ENCODE measurements around the gene HLA-F.
A peak's percentile ranks its signal among the peaks of the same experiment; 100 is the strongest.

HLA-F gene

DNA sequence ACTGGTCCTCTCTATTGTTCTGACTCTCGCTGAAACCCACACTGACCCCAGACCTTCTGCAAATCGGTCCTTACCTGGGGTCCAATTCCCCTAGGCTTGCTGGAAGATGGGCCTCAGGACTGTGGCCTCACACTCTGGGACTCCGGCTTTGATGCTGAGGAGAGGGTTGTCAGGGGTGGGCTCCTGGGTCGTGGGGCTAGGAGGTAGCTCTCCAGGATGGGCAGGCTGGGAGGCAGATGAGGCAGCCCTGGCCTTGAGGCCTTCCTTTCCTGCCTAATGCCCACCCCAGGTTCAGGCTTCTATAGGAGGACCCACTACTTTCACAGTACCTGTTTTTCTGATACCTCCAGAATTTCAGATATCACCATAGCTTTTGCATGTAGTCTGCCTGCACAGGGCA lies 21.4 kb downstream of the HLA-F start:
- no peak for DNase-seq (ENCODE audit: low read depth)

DNA sequence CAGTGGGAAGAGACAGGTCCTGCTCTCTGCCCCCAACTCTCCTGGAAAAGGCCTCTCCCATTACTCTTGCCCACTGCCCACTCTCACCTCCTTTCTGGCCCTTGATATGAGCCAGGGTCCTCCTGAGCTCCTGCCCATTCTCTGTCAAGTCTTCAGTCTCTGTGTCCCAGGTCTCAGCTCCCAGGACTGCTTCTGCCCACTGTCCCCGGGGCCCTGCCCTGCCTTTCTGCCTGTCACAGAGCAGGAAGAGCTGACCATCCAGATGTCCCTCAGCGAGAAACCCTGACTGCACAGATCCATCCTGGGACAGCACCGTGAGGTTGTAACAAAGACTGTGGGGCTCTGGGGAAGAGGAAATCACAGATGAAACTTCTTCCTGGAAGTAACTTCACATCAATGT lies 22.2 kb downstream of the HLA-F start:
- DNase-seq (ENCODE audit: low read depth): no peak

DNA sequence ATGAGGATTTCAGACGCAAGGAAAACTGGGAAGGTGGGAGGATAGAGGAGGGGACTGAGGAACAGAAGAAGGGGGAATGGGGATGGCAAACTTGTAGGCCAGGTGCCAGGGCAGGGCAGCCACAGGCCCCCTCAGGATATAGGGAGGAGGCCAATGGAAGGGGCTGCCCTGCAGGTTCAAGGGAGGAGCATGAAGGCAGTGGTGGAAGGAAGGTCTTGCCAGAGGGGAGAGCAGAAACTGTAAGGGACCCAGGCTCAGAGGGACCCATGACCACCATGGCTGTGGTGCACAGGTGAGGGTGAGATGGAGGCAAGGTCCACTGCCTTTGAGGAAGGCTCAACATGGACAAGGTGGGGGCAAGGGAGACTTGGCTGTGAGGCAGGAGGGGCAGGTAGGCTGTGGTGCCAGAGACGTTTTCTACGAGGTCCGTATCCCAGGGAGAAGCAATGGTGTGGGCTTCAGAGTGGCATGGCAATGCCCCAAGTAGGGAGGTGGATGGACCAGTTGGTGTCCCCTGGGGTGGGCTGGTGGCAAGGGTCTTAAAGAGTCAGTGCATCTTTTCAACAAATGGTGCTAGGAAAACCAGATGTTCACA lies 22.7 kb downstream of the HLA-F start:
- no peak for DNase-seq (ENCODE audit: low read depth)

DNA sequence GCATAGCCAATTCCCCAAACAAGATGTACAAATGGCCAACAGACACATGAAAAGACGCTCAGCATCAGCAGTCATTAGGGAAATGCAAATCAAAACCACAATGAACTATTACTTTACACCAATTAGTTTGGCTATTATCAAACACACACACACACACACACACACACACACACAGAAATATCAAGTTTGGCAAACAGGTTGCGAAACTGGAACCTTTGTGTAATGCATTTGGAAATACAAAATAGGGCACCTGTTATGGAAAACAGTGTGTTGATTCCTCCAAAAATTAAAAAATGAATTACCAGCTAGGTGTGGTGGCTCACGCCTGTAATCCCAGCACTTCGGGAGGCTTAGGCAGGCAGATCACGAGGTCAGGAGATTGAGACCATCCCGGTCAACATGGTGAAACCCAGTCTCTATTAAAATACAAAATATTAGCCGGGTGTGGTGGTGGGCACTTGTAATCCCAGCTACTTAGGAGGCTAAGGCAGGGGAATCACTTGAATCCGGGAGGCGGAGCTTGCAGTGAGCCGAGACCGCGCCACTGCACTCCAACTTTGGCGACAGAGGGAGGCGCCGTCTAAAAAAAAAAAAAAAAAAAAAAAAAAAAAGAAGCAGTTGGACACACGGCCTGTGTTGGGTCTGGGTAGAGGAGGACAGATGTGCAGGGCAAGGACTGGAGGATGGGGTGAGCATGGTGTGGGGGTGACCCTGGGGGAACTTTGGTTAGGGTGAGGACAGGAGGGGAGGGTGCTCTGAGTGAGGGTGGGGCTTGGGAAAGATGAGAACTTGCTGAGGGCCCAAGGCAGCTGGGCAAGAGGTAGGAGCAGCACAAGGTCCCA lies 23.8 kb downstream of the HLA-F start:
- no peak for DNase-seq (ENCODE audit: low read depth)

DNA sequence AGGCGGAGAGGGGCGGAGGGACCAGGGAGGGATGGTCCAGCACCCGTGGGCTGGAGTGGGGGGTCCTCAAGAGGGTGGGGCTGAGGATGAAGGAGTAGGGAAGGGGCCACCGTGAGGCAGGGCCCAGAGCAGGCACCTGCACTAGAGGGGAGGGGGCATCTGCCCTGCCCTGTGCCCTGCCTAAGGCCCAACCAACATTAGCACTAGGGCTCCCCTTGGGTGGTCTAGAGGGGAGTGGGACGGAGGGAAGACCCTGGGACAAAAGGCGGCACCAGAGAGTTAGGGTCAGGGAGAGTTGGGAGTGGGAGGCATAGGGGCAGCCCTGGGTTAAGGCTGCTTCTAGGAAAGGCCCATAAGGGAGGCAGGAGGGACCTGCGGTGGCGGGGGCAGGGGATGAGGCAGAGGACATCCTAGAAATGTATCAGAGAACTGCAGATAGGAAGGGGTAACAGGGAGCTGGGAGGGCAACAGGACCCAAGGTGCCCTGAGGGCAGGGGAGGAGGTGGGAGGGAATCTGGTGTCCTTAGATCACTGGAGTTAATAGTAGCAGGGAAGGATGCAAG lies 24.5 kb downstream of the HLA-F start:
- no peak for DNase-seq (ENCODE audit: low read depth)

DNA sequence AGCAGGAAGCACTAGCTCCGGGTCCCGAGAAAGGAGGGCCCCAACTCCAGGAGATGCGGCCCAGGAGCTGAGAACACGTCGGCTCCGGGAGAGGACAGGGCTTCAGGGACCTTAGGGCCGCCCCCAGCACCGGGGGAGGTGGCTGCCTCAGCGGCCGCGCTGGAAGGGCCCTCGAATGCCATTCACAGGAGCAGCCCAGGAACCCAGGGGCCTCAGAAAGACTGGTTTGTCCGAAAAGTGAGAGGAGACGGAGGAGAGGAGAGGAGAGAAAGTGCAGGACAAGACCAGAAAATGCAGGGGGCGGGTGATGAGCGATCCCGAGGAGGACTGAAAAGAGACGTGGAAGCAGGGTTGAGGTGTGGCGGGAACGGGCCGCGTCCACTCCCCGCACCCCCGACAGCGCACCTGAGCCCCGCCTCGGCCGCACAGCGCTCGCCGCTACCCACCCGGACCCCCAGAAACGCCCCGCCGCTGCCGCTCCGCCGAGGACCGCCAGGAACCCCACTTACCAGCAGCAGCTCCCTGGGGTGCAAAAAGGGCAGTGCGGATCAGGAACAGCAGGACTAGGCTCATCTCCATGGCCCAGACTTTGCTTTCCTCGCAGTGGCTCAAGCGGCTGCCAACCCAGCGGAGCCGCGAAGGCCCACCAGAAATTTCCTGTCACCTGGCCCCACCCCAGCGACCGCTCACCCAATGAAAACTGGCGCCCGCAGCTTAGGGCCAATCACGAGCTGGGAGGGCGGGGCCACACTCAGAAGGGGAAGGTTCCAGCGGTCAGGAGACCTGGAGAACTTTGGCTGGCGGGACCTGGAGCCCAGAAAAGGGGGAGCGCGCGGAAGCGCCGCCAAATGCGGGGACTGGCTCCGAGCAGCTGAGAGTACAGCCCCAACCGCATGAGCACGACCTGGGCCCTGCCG lies 25.4 kb downstream of the HLA-F start:
- peak; percentile 37 for DNase-seq (ENCODE audit: low read depth)

DNA sequence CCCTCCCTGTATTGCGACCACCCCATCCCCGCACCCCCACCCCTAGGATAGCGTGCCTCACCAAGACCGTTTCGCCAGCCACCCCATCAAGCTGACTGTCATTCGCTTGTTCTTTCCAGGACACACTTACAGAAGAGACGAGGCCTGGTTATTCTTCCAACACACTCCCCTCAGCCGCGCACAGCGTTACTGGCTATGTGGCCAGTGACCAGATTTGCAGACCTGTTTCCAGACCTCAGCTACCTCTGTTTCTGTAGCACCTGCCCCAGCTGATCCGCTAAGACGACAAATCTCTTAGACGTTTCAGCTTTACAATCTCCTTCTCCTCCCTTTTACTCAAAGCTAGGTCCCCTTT lies 26.1 kb downstream of the HLA-F start:
- no peak for DNase-seq (ENCODE audit: low read depth)

DNA sequence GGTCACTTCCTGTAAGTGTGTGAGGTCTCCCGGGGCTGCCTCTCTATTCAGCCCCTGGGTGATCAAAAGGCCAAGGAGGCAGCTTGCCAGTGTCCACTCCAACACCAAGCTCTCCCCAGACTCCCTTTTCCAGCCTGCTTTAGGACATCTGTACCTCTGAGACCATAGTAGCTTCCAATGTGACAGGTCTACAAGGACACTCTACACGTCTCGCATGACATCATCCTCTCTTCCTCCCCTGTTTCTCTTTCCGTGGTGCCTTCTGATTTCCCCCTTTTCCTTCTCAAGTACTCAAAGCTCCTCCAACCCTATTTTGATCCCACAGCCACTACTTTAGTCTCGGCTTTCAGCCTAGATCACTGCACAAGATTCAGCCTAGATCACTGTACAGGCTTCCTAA lies 26.4 kb downstream of the HLA-F start:
- DNase-seq (ENCODE audit: low read depth): no peak

DNA sequence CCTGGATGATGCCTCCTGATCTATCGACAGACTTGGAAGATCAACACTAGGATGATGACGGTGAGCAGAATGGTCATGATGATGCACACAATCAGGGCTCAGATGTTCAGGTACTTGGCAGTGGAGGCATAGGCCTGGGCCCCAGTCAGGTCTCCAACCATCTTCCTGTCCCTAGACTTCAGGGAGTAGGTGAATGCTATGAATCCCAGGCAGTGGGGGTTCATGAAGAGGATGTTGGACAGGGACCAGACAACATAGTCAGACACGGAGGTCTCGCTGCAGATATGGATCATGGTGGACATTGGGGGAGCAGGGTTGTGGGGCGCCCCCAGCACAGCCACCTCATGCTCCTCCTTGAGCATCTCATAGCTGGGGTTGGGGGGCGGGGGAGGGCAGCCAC lies 27.5 kb downstream of the HLA-F start:
- DNase-seq (ENCODE audit: low read depth): no peak

DNA sequence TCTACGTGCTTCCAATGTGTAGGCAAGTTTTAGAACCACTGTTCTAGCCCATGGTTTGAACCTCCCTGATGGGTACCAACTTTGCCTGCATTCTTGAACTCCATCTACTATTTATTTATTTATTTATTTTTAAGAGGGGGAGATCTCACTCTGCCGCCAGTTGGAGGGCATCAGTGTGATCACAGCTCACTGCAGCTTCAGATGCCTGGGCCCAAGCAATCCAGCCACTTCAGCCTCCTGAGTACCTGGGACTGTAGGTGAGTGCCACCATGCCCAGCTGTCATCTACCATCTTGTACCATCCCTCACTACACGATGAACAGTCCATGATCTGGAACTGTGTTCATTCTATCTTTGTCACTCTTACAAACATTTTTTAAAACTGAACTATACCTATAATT lies 28.2 kb downstream of the HLA-F start:
- no peak for DNase-seq (ENCODE audit: low read depth)

DNA sequence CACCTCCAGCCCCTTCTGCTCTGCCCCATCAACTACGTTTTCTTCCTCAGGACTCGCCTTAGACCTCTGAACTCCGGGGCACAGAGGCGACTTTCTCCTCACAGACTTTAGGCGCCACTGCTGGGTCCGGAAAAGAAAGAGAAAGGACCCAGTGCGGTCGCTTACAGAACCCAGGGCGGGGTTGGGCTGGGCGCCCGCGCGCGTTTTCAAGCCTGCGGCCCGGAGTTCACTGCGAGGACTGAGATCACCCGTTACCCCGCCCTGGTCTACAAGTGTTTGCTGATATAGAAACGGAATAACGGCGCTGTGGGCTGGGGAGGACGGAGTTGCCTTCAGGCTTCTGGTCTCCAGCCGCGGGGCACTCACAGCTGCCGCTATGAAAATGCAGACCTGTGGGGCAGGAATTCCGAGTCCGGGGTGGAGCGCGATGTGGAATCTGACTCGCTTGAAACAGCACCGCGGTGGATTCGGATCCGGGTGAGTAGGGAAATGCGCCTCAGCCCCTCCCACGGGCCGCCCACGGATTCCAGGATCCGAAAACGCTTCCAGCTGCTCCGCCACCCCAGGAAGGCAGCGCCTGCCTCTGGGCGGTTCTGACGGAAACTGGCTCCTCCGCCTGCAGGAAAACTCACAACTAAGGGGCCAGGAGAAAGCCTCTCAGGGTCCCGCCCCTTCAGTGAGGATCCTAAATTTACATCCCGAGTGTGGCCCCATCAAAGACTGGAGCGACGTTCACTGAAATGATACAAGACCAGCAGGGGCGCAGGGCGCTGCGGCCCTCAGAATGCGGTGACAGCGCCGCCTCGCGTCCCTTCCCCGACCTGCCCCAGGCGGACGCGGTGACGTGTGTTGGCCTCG lies 29.4 kb downstream of the HLA-F start:
- DNase-seq (ENCODE audit: low read depth): peak; percentile 73

DNA sequence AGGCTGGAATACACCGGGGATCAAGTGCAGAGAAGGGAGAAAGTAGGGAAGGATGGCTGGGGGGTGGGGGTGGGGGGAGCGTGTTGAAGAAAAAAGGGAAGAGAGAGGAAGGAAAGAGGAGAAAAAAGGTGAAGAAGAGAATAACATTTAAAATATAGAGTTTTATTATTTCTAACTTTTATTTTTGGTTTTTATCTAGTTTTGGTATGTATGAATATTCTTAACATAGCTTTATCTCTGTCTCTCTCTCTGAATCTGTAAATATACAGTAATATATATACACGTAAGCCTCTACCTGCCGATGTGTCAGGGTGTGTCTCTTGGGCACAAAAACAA lies 30.0 kb downstream of the HLA-F start:
- no peak for DNase-seq (ENCODE audit: low read depth)

DNA sequence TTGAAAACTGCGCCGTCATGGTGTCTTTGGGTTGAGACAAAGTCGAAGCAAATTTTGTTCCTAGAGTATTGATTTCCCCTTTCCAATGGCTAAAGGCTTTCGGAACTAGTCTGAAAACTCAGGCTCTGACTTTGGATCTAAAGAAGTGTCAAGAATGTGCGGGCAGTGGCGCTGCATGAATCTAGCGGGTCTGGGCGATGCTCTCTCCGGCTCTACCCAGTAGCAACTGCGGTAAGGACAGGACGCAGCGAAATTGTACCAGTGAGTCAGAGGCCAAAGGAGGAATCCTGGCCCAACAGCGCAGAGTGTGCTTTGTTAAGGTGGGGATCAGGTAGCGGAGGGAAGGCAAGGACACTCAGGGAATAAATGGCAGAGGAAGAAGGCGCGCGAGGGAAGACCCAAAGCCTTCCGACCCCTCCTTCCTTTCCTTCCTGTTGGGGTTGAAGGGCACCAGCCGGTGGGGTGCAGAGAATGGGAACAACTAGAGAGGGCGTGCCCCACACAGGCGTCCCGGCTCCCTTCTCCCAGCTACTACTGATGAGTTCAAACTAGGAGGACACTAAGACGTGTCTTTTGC lies 32.1 kb downstream of the HLA-F start:
- DNase-seq (ENCODE audit: low read depth): no peak

DNA sequence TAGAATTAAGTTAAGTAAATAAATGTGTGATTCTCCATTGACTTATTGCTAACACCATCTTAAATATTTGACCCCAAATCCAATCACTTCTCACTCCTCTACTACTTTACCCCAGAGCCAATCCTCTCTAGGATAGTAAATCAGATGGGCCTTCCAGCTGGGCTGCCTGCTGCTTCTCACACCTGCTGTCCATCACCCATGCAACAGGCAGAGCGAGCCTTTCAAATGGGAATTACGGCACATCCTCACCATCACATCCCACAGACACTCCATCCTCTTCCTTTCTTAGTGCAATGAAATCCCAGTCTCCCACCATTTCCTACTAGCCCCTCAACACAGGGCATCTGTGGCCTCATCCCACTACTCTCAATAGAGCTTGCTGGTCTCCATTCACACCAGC lies 34.0 kb downstream of the HLA-F start:
- no peak for DNase-seq (ENCODE audit: low read depth)

DNA sequence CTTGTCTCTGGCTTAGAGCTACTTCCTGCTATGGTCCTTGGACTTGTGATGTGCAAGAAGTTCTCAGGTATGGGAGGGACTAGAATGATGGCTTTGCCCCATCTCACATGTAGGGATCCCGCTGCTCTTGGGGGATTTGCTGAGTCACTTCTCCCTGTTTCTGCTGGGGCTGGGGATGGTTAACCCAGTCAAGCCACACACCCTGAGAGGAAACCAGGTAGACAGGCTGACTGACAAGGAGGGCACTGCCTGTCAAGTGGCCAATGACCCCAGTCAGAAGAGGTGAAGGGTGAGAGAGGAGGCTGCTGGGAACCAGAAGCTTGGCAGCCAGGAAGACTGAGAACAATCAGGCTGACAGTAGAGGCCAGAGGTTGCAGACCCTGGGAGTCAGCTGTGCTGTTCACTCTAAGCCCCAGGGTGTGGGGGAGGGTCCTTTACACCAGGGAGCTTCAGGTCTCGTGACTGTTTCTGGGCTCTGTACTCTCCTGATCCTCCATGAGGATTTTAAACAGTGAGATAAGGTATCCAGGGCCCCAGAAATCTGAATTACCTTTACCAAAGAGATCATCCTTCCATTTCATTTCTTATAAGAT lies 34.6 kb downstream of the HLA-F start:
- no peak for DNase-seq (ENCODE audit: low read depth)

DNA sequence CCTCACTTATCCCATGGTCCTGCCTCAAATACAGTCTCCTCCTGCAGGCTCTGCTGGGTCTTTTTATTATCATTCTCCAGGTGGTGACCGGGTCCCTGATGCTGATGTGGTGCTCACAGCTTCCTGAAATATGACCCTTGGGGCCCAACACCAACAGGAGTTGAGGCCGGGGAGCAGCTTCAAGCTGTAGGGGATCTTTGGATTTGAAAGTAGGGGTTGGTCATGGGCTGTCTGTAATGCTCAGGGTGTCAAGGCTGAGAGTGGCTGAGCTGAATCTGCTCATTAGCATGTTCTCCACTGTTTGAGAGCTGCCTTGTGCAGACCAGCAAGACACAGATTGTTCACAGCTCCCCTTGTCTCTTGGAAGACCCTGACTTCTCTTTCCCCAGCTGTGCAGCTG lies 35.5 kb downstream of the HLA-F start:
- DNase-seq (ENCODE audit: low read depth): no peak

DNA sequence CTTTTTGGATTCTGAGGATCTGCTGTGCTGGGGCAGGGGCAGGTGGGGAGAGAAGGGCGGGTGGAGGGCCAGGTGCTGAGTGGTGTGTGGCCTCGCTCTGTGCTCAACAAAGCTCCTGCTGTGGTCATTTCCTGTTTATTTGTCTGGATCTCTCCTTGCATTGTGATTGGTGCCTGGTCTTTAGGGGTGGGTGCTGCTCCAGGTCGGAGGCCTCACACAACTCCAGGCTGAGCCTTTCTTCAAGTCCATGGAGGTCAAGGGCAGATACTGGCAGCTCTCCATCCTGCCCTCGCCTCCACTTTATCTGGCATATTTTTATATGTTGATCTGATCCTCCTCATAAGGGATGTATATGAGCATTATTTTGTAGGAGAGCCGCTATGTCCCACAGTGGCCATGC lies 36.2 kb downstream of the HLA-F start:
- no peak for DNase-seq (ENCODE audit: low read depth)

DNA sequence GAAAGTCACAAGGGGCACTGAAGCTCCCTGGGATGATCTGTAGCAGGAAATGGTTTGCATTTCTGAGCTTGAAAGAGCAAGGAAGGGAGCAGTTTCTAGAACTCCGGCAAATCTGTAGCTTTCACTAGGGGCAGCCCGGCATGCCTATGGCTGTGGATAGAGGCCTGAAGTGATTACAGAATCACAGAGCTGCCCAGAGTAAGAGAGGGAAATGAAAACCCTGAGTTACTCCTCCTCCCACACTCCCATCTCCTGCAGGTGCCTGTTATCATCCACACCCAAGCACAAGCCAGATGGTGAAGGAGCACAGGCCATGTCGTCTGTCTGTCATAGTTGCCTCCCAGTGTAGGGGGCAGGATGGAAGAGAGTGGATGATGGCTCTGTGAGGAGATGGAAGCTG lies 37.1 kb downstream of the HLA-F start:
- DNase-seq (ENCODE audit: low read depth): no peak

DNA sequence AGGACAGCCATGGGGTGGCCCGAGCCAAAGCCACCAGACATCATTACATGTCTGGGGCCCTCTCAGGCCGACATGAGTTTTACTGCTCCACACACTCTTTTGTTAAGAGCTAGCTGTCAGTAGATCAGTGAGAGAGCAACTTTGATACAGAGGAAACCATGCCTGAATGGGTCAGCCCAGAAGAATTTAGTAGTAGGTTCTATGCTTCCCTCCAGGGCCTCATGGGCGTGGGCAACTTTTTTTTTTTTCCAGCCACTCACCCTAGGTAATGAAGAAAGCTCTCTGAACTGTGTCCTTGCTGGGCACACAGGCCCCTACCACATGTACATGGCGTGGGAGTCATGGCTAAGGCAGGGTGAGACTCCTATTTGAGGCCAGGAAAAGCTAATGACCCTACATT lies 38.8 kb downstream of the HLA-F start:
- DNase-seq (ENCODE audit: low read depth): no peak

DNA sequence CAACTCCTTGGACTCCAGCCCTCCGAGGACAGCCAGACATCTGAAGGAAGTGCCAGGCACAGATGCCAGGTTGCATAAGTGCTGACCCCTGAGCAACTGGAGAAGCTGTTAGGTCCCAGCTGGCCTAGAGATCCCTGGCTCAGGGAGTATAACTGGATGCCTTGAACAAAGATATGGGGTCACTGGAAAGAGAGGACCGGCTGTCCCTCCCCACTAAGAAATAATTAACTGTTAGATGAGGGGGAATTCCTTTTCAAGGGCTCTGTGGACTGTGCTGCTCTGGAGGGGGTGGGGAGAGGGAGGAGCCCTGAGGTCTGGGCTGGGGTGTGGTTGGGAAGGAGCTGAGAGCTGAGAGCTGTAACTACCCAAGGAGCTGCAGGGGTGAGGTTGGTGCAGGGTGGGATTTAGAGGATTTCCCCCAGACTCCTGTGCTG lies 39.6 kb downstream of the HLA-F start:
- DNase-seq (ENCODE audit: low read depth): no peak

Measured in fibroblast of the conjunctiva (primary cell).